Activated T-helper 1 cell treated with Interleukin-2 at 50 U/mL for 16 hours (primary cell): ENCODE data around the gene KRT77.
A peak's percentile ranks its signal among the peaks of the same experiment; 100 is the strongest.
"Not testable (repeated sequence)": the region's sequence is repeated elsewhere in the genome, so short reads cannot be mapped to it uniquely, and the experiment has no call there.

Source experiments
- DNase-seq: peaks from one replicate; pipeline ENCODE4 v3.0.0-alpha.2; 2020; ENCODE audit warnings: low read depth

The KRT77 gene

GRCh38 chr12:52703424-52703823, at the start of gene KRT77:
TSS of gene KRT77 (minus strand) at chr12:52703524. CDS start at chr12:52703434, 90 bp downstream.
- no peak for DNase-seq

- DNase-seq: no peak
Measured at GRCh38 chr12:52752516-52752915, 49.2 kb upstream of the KRT77 start.

GRCh38 chr12:52751795-52752194, 48.5 kb upstream of the KRT77 start:
- no peak for DNase-seq

GRCh38 chr12:52750532-52750931, 47.2 kb upstream of the KRT77 start:
- DNase-seq: not testable (repeated sequence)

GRCh38 chr12:52749827-52750226, 46.5 kb upstream of the KRT77 start:
- no peak for DNase-seq

GRCh38 chr12:52748578-52748977, 45.3 kb upstream of the KRT77 start:
- no peak for DNase-seq

GRCh38 chr12:52745554-52745953, 42.2 kb upstream of the KRT77 start:
- DNase-seq: no peak

GRCh38 chr12:52744493-52745156, 41.3 kb upstream of the KRT77 start:
- no peak for DNase-seq

GRCh38 chr12:52742822-52743457, 39.6 kb upstream of the KRT77 start:
- no peak for DNase-seq

GRCh38 chr12:52742196-52742580, 38.9 kb upstream of the KRT77 start:
- DNase-seq: no peak

GRCh38 chr12:52741375-52742195, 38.3 kb upstream of the KRT77 start:
- peak; percentile 20 for DNase-seq

- DNase-seq: no peak
Measured at GRCh38 chr12:52740584-52740983, 37.3 kb upstream of the KRT77 start.

- no peak for DNase-seq
Measured at GRCh38 chr12:52739963-52740362, 36.6 kb upstream of the KRT77 start.

- no peak for DNase-seq
Measured at GRCh38 chr12:52735816-52736632, 32.7 kb upstream of the KRT77 start.

GRCh38 chr12:52735106-52735505, 31.8 kb upstream of the KRT77 start:
- DNase-seq: no peak

- DNase-seq: no peak
Measured at GRCh38 chr12:52730793-52731192, 27.5 kb upstream of the KRT77 start.

GRCh38 chr12:52730383-52730782, 27.1 kb upstream of the KRT77 start:
- no peak for DNase-seq

- DNase-seq: no peak
Measured at GRCh38 chr12:52729147-52729546, 25.8 kb upstream of the KRT77 start.

- DNase-seq: no peak
Measured at GRCh38 chr12:52728374-52728773, 25.1 kb upstream of the KRT77 start.

GRCh38 chr12:52727037-52727436, 23.7 kb upstream of the KRT77 start:
- no peak for DNase-seq

GRCh38 chr12:52726451-52726850, 23.1 kb upstream of the KRT77 start:
- DNase-seq: no peak

- no peak for DNase-seq
Measured at GRCh38 chr12:52724384-52724783, 21.1 kb upstream of the KRT77 start.
